Measurements from ENCODE around the gene CNTNAP2.

Gene CNTNAP2

DNA sequence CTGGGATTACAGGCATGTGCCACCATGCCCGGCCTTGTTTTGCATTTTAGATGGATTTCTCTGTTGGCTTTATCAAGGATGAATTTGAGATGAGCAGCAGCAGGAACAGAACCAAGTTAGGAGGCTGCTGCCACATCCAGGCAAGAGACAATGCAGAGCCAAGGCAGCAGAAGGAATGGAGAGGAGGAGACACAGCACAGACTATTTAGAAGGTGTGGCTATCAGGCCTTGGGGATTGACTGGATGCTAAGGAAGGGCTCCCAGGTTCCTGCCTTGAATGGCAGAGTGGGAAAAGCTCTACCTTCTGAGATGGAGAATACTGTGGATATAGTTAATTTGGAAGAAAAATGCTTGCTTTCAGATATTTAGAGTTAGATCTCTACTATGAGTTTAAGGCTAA, 1989.3 kb downstream of the CNTNAP2 start:
- TF ChIP-seq, protein P1, sequence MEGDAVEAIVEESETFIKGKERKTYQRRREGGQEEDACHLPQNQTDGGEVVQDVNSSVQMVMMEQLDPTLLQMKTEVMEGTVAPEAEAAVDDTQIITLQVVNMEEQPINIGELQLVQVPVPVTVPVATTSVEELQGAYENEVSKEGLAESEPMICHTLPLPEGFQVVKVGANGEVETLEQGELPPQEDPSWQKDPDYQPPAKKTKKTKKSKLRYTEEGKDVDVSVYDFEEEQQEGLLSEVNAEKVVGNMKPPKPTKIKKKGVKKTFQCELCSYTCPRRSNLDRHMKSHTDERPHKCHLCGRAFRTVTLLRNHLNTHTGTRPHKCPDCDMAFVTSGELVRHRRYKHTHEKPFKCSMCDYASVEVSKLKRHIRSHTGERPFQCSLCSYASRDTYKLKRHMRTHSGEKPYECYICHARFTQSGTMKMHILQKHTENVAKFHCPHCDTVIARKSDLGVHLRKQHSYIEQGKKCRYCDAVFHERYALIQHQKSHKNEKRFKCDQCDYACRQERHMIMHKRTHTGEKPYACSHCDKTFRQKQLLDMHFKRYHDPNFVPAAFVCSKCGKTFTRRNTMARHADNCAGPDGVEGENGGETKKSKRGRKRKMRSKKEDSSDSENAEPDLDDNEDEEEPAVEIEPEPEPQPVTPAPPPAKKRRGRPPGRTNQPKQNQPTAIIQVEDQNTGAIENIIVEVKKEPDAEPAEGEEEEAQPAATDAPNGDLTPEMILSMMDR (IDR thresholded peaks at IDR 0.05; ENCODE audit: low read depth, low read length): no peak
- no peak overlapping the region for H3K4me3 ChIP-seq (ENCODE audit: low read depth, low read length)

DNA sequence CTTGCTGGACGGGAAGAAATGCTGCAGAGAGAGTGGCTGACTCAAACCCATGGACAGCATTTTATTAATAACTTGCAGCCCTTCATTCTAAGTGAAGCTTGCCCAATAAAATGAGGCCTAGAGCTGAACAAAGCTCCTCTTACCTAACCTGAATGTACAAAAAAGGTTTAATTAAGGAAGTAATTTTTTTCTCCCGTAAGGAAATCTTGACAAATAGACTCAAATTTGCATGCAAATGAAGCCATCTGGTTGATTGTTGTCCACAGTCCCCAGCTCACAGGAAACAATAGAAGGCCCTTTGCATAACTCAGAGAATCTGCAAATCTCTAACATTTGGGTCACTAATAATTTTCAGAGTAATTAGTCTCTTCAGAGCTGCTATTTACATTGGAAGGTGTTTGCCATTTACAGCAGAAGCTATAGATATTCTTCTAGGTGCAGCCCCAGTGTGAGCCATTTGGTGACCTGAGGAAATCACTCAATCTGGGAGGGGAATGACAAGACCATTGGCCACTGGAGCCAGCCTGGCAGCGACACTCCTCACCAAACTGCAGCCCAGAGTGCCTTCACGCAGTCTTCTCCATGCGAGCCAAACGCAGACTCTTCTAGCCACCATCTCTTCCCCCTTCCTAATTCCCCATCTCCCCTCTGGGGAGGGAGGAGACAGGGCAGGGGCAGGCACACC, 1991.0 kb downstream of the CNTNAP2 start:
- H3K4me3 ChIP-seq (ENCODE audit: low read depth, low read length): no peak overlapping the region
- TF ChIP-seq, protein P1 (IDR thresholded peaks at IDR 0.05; ENCODE audit: low read depth, low read length): no peak

DNA sequence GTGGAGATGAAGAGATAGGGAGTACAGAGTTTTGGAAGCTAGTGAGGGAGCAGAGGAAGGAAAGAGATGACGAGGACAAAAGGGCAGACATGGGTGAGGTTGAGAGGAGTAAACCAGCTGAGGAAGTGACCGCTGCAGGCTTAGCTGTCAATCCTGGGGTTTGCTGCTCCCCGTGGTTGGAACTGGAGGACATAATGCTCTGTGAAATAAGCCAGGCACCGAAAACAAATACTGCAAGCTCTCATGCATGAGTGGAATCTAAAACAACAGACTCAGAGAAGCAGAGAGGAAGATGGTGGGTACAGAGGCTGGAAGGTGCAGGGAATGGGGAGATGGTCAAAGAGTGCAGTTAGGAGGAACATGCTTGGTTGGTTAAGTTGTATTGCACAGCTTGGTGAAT, 1991.8 kb downstream of the CNTNAP2 start:
- no peak overlapping the region for H3K4me3 ChIP-seq (ENCODE audit: low read depth, low read length)
- TF ChIP-seq, protein P1 (IDR thresholded peaks at IDR 0.05; ENCODE audit: low read depth, low read length): no peak

DNA sequence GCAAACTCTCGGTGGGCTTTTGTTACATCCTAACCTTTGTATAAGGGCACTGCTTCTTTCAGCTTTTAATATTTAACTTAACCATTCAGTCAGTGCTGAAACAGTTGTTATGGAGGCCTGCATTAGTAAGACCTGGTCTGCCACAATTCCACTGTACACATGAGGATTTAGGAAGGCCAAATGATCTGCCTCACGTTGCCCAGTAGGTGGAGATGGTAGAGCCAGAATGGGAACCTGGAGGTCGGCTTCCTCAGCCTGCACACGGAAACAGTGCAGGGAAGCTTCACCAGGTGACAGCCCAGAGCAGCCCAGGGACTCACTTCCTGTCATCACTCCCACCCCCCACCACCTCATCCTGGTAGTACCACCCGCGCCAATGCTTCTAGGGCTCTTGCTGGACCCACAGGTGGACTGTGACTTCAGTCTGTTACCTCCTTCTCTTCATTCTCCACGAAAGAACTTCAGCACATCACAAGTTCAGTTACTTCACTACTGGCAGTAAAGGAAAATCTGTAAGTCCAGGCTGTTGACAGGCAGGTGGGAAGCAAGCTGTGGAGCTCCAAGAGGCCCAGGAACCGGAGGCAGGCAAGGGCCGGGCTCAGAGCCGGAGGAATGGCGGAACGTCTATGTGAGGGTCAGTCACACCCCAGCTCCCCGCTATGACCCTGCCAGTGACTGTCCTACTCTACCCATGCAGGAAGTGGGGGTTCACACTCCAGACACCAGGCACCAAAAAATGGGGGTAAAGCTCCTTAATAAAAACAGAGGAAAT, 1993.7 kb downstream of the CNTNAP2 start:
- TF ChIP-seq, protein P1 (IDR thresholded peaks at IDR 0.05; ENCODE audit: low read depth, low read length): no peak
- H3K4me3 ChIP-seq (ENCODE audit: low read depth, low read length): no peak overlapping the region

DNA sequence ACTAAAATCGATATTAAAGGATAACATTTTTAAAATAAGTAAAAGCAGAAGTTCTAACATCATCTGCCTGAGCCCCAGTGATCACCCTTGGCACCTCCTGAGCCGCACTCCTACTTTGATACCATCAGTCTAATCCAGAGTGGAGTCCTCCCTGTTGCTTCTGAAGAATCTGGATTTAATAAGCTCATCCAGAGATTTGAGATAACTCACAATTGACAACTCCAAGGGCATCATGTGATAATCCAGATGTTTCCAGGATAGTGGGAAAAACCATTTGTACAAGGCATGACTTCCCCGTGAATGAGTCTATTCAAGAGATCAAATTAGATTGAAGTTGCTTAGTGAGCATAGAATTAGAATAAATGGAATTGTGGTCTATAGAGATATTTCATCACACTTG, 1998.2 kb downstream of the CNTNAP2 start:
- TF ChIP-seq, protein P1 (IDR thresholded peaks at IDR 0.05; ENCODE audit: low read depth, low read length): no peak
- no peak overlapping the region for H3K4me3 ChIP-seq (ENCODE audit: low read depth, low read length)

DNA sequence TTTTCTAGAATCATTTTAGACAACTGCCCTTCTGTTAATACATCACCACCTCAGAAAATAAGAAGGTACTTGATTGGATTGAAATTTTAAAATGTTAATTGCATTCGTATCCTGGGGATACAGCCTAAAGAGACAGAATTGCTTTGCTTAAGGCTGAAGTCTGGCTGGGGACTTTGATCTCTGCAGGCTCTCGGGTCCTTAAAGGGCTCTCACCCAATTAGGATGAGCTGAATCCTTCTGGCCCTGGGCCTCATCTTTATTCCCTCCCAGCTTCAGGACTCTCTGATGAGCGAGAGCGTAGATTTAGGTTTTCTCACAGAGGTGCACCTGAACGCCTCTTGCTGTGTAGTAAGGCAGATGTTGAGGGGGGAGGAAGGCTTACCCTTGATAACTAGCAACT, 1998.7 kb downstream of the CNTNAP2 start:
- no peak overlapping the region for H3K4me3 ChIP-seq (ENCODE audit: low read depth, low read length)
- TF ChIP-seq, protein P1 (IDR thresholded peaks at IDR 0.05; ENCODE audit: low read depth, low read length): no peak

DNA sequence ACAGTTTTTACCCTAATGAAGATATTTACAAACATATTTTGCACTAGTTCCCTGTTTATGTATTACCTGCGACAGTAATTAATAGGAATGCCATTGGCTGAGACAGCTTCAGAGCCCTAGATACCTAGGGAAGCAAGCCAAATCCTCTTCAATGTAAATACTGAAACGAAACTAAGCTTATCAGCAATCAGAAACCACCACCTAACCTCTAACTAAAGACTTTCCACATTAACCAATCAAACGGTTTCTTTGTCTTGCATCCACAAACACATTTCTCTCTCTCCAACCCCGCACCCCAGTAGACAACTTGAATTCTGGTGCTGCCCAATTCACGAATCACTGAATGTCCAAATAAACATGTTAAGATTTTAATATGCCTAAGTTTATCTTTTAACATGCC, 1999.6 kb downstream of the CNTNAP2 start:
- H3K4me3 ChIP-seq (ENCODE audit: low read depth, low read length): no peak overlapping the region
- TF ChIP-seq, protein P1 (IDR thresholded peaks at IDR 0.05; ENCODE audit: low read depth, low read length): no peak

Measured in WI38 (cell line).